GM13977 (cell line): ENCODE measurements around the gene RASGRF1.

Experiments
- DNase-seq: peaks from one replicate; pipeline ENCODE4 v3.0.0; 2012; ENCODE audit warnings: low spot score
- in situ Hi-C: fragments of 300-500 bp; cut with MboI; formaldehyde crosslinking; loops from one replicate; pipeline ENCODE4 v1.12.0; 2022; ENCODE audit warnings: low sequenced_read_pairs, low pct_unique_long_range_greater_than_20kb, mixed read lengths, inconsistent platforms; ENCODE audit not compliant: unreplicated experiment
- TF ChIP-seq, protein P1 (sequence below): IDR thresholded peaks from 2 replicates; pipeline ENCODE4 v1.5.1; 2012; ENCODE audit warnings: mild to moderate bottlenecking, control low read depth; ENCODE audit not compliant: insufficient read depth; ENCODE audit errors: extremely low read depth, missing control alignments

Gene RASGRF1

GRCh38 chr15:79035814-79036213 is 54.8 kb downstream of the RASGRF1 start:
- in situ Hi-C loops = no loop called here
- TF ChIP-seq, protein P1, sequence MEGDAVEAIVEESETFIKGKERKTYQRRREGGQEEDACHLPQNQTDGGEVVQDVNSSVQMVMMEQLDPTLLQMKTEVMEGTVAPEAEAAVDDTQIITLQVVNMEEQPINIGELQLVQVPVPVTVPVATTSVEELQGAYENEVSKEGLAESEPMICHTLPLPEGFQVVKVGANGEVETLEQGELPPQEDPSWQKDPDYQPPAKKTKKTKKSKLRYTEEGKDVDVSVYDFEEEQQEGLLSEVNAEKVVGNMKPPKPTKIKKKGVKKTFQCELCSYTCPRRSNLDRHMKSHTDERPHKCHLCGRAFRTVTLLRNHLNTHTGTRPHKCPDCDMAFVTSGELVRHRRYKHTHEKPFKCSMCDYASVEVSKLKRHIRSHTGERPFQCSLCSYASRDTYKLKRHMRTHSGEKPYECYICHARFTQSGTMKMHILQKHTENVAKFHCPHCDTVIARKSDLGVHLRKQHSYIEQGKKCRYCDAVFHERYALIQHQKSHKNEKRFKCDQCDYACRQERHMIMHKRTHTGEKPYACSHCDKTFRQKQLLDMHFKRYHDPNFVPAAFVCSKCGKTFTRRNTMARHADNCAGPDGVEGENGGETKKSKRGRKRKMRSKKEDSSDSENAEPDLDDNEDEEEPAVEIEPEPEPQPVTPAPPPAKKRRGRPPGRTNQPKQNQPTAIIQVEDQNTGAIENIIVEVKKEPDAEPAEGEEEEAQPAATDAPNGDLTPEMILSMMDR = no peak
- DNase-seq = no peak

GRCh38 chr15:79035111-79035601 is 55.4 kb downstream of the RASGRF1 start:
- in situ Hi-C loops = no loop called here
- TF ChIP-seq, protein P1 = no peak
- no peak for DNase-seq

- TF ChIP-seq, protein P1 = no peak
- no peak for DNase-seq
- in situ Hi-C loops = no loop called here
Measured at GRCh38 chr15:79034284-79034683, 56.3 kb downstream of the RASGRF1 start.

GRCh38 chr15:79032656-79033055 is 57.9 kb downstream of the RASGRF1 start:
- in situ Hi-C loops = no loop called here
- no peak for DNase-seq
- TF ChIP-seq, protein P1 = no peak

DNA sequence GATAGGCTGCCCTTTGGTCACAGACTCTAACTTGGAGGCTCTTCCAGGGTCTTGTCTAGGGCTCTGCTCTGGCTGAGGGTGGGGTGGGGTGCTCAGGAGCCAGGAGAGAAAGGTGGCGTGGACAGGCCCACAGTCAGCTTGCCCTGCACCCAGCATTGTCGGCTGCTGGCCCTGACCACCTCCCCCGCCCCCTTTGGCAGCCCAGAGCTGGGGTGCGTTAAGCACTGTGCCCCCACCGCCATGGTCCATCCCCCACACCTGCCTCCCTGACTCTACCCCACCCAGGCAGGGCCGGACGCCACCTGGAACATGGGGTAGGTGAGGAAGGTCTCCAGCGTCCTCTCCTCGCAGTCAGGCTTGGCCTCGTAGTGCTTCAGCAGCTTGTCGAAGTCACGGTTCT is 58.8 kb downstream of the RASGRF1 start:
- TF ChIP-seq, protein P1 = no peak
- in situ Hi-C loops = no loop called here

GRCh38 chr15:79031201-79031600 is 59.4 kb downstream of the RASGRF1 start:
- TF ChIP-seq, protein P1 = no peak
- in situ Hi-C loops = no loop called here
- DNase-seq = no peak

More for the DNA sequence above, 58.8 kb downstream of the RASGRF1 start:
- DNase-seq = no peak

GRCh38 chr15:79030470-79030869 is 60.1 kb downstream of the RASGRF1 start:
- TF ChIP-seq, protein P1 = no peak
- no peak for DNase-seq
- in situ Hi-C loops = no loop called here
